ENCODE data around the gene DNASE1L1. TPM values are rescaled to one million over a fixed set of nuclear protein-coding genes. Genes with fewer than 3 reads are reported as not detected.

DNASE1L1 gene, protein sequence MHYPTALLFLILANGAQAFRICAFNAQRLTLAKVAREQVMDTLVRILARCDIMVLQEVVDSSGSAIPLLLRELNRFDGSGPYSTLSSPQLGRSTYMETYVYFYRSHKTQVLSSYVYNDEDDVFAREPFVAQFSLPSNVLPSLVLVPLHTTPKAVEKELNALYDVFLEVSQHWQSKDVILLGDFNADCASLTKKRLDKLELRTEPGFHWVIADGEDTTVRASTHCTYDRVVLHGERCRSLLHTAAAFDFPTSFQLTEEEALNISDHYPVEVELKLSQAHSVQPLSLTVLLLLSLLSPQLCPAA
- polyA plus RNA-seq (2013, experiment 1 of 2; ENCODE audit: insufficient read length): 36.5 TPM
- 45.3 TPM for polyA plus RNA-seq (2013, experiment 2 of 2; ENCODE audit: insufficient read length)

DNA sequence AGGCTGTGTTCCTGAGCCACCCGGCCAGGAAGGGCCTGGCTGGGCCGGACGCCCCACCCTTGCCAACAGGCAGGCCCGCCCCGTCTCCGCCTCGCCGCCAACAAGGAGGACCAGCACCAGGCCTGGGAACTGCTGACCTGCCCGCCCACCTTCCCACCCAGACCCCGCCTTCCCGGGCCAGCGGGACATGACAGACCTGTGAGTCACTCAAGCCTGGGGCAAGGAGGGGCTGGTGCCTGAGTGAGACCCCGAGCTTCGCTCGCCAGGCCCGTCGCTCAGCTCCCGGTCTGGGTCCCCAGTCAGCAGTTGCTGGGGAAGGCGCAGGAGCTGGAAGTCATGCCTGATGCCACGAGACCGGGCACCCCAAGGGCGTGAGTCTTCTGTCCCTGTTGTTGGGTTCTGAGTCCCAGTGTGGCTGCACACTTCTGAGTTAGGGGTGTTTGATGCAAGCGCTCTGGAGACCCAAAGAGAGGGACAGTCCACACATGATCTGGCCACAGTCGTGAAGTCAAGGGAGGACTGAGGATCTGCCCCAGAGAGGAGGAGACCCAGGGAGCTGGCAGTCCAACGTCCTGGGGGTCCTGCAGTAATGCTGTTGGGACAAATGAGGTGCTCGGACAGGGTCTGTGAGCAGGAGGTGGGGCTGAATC is at the start of gene DNASE1L1:
DNASE1L1 (minus strand) TSS at position 33 of the 650 bp plus-strand sequence. CDS start 3,686 bp downstream, outside the sequence.
- DNase-seq: peak; percentile 90

DNA sequence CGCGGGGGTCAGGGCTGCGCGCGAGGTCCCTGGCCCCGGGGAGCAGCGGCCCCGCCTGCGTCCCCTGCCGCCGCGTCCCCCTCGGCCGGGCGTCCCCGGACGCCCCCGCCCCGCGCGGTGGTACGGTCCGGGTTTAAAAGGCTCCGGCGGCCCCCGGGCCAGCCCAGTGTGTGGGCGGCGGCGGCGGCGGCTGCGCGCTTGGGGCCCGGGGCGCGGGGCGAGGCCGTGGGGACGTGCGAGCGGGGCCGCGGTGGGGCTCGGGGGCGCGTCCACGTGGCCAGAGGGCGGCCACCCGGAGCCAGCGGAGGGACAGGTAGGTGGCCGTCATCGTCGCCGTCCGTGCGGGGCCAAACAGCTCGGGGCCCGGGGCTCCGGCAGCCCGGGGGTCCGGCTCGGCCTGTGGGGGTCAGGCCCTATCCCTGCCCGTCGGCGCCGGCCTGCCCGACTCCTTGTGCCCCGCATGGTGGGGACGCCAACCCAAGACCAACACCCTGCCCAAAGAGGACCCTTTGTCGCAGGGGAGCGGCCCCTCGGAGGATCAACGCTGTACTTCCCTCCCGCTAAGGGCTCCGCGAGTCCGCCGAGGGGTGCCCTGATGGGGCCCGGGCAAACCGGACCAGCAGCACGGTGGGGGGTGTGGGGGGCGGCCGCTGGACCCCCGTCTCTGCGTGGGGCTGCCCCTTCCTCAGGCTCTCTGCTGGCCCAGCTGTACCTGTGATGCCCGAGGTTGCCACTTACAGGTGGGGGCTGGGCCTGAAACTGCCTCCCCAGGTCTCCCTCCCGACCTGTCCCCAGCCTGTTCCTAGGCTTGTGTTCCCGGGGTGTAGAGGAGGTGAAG is 49.3 kb upstream of the DNASE1L1 start, which contains the start of gene PLXNA3:
PLXNA3 (plus strand) TSS at position 166 of the 838 bp plus-strand sequence. CDS start 1,903 bp downstream, outside the sequence.
- peak; percentile 43 for DNase-seq

DNA sequence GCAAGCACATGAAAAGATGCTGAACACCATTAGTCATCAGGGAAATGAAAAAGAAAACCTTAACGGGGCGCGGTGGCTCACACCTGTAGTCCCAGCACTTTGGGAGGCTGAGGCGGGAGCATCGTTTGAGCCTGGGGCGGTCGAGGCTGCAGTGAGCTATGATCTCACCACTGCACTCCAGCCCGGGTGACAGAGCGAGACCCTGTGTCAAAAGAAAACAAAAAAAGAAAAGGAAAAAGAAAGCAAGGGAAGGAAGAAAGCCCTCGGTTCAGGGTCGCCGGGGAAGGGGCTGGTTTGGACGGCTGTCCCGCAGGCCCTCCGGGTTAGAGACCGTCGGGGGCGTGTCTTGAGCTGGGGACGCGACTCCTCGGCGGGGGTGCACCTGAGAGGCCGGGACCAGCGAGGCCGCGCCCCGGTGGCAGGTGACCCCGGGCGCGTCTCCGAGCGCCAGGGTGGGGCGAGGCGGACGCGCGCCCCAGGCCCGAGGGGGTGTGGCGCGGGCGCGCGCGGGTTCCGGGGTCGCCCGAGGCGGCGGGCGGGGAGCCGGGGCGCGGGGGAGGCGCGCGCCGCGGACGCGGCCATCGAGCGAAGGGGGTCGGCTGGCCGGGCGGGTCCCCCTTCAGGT is 48.5 kb upstream of the DNASE1L1 start:
- peak; percentile 6 for DNase-seq

DNA sequence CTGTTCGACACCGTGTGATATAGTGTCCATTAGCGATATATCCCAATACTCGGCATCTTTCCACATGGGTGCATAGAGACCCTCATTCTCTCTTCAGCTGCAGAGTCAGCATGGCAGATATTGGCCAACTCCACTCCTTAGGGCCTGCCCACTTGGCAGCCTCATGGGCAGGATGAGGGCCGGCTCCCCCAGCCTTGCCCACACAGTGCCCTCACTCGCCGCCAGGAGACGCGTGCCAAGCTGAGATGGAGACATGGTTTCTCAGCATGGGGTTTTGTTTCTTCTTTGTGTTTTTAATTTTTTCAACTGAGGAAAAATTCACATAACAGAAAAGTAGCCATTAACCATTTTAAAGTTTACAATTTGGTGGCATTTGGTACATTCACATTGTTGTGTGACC is 43.8 kb upstream of the DNASE1L1 start:
- DNase-seq: no peak

DNA sequence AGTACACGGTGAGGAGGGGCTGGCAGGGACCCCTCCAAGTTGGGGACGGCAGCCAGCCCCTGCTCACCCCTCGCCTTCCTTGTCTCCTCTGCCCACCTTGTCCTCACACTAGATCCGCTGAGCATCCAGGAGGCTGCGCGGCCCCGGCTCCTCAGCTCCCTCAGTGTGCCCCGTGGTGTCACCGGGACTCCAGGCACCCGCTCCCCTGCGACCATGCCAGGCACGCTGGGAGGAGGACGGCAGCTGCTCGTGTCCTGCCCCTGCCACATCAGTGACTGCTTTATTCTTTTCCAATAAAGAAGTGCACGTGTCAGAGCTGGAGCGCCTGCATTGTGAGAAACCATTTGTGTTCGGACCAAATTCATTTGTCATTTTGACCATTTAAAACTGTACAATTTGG is 41.3 kb upstream of the DNASE1L1 start:
- DNase-seq: no peak

DNA sequence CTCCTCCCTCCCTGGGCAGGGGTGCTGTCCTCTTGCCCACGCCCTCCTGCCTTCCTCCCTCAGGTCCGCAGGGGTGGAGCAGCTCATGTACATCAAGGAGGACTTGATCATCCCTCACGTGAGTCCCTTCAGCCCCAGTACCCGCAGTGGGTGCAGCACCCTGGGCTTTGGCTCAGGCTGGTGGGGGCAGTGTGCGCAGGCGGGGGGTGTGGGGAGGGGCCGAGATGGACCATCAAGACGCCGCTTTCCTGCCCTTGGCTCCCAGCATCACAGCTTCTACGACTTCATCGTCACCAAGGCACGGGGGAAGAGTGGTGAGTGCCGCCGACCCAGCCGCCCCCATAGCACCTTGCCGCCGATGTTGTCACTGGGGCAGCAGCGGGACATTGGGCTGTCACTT is 40.6 kb upstream of the DNASE1L1 start:
- no peak for DNase-seq

DNA sequence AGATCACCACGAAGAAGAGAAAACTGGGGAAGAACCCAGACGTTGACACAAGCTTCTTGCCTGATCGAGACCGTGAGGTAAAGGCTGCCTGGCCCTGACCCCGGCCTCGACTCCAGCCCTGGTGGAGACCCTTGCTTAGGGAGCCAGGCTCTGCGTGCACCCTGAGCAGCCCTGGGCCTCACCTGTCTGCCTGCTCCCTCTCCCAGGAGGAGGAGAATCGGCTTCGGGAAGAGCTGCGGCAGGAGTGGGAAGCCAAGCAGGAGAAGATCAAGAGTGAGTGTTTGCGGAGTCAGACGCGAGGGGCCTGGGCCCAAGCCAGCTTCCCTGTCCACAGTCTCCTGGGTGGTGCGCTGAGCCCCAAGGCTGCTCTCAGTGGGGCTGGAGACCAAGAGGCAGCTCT is 39.4 kb upstream of the DNASE1L1 start:
- no peak for DNase-seq

DNA sequence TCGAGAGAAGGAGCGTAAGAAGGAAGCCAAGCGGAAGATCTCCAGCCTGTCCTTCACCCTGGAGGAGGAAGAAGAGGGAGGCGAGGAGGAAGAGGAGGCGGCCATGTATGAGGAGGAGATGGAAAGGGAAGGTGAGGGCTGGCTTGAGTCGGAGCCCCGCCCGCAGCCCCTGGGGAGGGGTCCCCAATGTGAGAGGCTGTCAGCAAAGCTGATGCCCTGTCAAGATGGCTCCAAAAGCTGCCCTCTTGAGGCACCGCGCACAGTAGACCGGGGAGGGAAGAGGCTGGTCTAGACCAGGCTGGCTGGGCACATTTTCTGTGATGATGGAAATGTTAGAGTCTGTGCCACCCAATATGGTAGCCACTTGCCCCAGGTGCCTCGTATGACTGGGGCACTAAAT is 37.4 kb upstream of the DNASE1L1 start:
- no peak for DNase-seq

DNA sequence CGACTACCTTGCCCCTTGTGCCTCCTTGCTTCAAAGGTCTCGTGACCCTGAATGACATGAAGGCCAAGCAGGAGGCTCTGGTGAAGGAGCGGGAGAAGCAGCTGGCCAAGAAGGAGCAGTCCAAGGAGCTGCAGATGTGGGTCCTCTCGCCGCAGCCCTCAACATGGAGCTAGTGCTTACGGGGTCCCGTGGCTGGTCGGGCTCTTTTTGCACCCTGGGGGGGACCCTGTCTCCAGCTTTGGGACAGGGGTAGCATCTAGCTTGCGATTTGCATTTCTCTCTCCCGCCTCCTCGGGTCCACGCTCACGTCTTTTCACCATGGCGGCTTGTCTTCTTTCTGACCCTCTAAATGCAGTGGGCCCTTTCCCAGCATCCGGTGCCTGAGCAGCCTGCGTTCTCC is 36.7 kb upstream of the DNASE1L1 start:
- DNase-seq: no peak

DNA sequence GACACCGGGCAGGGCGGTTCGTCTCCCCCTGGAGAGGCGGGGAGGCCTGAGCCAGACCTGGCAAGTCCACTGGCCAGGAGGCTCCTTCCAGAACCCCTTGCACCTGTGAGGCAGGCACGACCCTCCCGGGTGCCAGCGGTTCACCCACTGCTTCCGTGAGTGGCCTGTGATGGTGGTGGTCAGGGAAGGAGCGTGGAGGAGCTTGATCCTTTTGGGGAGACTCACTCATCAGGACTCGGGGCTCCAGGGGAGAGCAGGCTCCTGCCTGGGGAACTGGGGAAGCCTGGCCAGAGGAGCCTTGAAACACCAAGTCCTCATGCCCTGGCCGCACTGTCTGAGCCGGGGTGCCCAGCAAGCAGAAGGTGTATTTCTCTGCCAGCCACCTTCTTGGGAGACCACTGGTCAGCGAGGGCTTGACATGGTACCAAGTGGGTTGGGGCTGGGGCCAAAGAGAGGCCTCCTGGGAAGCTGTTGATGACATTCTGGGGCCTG is 35.7 kb upstream of the DNASE1L1 start:
- DNase-seq: no peak

DNA sequence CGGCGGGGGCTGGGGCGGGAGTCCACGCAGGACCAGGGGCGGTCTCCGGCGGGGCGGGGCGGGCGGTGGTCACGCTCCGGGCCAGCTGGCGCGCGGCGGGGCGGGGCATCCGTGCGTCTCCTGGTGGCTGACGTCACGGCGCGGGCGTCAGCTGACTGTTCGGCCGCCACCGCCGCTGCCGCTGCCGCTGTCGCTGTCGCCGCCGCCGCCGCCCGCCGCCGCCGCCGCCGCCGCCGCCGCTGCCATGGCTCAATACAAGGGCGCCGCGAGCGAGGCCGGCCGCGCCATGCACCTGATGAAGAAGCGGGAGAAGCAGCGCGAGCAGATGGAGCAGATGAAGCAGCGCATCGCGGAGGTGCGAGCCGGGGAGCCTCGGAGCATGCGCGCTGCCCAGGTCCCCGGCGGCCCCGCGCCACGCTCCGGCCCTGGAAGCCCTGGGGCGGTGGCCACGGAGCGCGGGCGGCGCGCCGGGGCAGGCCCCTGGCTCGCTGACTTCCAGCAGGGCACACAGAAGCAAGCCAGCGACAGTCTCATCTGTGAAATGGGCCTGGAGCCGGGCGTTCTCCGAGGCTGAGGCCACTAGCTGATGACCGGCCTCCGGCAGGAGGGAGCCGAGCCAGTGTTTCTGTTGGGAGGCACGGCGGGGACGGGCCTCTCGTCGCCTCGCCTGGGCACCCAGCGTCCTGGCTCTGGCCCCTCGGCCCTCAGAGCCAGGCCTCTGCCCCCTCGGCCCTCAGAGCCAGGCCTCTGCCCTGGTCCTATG is 35.1 kb upstream of the DNASE1L1 start, which contains the start of gene FAM50A:
FAM50A (plus strand) TSS at position 150 of the 763 bp plus-strand sequence; CDS start at position 245, 95 bp downstream.
- peak; percentile 68 for DNase-seq

DNA sequence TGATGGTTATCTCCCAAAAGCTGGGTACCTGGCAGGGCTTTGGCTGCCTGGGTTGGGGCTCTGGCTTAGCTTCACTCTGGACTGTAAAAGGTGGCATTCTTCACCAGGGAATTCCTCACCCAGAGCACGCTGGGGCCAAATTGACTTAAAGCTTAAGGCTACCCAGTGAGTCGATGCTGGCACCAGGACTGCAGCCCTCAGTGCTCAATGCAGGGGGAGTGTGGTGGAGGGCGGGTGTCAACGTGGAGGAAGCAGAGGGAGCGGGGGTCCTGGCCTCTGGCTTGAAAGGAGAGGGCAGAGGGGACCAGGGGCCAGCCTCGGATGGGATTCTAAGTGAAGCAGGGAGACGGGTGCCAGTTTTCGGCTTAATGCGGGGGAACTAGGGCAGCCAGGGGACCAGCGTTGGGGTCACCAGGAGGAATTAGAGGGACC is 34.4 kb upstream of the DNASE1L1 start:
- DNase-seq: no peak

DNA sequence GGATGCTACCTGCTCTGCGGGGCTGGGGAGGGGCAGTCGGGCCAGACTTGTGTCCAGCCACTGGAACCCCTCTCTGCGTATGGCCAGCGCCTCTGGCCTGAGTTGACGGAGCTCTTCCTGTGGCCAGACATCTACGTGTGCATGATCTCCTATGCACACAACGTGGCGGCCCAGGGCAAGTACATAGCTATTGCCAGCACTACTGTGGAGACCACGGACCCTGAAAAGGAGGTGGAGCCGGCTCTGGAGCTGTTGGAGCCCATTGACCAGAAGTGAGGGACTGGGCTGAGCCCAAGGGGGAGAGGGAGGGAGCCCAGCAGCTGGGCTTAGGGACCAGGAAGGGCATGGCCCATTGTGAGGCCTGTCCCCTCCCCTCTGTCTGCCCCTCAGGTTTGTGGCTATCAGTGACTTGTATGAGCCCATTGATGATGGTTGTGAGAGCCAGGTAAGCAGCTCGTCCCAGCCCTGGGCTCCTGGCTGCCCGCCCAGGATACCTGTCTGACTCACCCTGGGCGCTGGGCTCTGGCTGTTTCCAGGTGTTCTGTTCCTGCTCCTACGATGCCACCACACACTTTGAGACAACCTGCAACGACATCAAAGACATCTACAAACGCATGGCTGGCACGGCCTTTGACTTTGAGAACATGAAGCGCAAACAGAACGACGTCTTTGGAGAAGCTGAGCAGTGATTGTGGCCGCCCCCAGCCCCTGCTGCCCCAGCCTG is 33.1 kb upstream of the DNASE1L1 start:
- no peak for DNase-seq

DNA sequence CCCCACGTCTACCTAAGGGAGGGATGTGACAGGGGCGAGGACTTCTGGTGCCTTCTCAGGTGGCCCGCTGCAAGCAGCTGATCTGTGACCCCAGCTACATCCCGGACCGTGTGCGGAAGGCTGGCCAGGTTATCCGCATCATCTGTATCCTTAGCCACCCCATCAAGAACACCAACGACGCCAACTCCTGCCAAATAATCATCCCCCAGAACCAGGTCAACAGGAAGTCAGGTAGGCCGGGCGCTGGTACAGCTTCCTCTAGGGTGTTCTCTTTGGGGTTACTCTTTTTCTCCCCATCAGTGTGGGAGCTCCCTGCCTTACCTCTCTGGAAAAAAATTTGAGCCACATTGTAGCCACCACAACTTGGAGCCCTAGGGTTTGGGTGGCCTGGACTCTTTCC is 32.5 kb upstream of the DNASE1L1 start:
- DNase-seq: no peak

DNA sequence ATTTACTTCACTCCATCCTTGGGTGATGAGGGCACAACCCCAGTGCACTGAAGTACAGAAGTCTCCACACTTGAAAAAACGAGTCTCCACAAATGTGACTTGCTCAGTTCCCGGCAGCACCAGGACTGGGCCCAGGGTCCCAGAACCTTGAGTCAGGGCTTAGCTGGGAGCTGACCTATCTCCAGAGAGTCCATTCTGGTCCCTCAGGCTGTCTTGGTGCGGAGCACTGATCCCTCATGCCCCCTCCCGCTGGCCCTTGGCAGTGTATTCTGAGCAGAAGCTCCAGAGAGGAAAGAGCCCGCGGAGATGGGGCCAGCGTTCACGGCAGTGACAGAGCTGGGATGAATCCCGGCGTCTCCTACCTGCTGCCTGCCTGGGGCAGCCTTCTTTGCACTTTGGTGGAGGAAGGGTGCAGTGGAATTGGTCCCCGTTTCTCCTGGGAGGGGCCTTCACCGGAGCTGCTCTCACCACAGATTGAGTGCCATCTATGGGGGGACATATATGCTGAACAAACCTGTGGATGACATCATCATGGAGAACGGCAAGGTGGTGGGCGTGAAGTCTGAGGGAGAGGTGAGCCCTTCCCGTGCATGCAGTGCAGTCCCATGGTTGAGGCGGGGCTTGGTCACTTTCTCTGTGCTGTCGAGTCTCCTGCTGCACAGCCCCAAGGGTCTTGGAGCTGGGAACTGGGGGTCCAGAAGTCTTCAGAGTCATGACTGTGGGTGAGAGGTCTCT is 31.7 kb upstream of the DNASE1L1 start:
- no peak for DNase-seq

DNA sequence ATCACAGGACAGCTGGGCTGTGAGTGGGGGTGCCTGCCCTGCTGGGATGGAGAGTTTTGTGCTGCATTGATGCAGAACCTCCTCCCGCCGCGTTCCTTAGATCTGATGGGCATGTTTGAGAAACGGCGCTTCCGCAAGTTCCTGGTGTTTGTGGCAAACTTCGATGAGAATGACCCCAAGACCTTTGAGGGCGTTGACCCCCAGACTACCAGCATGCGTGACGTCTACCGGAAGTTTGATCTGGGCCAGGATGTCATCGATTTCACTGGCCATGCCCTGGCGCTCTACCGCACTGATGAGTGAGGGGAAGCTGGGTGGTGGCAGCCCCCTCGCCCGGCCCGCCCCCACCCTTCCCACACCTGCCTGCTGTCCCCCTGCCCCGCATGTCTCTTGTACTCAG is 30.8 kb upstream of the DNASE1L1 start:
- DNase-seq: no peak

DNA sequence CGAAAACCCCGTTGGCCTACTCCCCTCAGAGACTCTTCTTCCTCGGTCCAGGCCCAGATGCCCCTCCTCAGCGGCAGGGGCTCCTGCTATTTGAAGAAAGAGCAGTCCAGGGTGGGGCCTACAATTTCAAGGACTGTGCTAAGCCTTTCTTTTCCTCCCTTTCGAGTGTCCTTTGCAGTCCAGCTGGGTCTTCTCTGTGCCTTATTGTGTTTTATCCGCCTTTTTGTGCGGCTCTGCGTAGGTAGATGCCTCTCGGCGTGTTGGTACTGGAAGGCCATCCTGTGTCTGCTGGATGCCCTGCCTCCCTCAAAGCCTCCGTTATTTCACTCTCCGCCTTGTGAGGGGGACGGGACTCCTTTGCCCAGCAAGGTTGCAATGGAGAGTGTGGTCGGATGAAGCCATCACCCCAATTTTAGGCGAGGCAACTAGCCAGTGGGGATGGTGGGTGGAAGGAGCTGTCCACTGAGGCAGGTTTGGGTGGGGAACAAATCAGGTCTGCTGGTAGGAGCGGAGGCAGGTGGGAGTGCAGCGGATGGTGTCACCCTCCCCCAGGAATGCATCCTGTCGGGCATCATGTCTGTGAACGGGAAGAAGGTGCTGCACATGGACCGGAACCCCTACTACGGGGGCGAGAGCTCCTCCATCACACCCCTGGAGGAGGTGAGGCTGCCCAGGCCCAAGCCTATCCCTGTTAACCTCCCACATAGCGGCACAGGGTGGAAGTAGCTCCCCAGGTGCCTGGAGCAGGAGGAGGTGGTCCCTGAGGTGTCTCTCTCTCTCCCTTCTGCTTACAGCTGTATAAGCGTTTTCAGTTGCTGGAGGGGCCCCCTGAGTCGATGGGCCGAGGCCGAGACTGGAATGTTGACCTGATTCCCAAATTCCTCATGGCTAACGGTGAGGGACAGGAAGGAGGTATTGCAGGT is 29.2 kb upstream of the DNASE1L1 start:
- DNase-seq: no peak

DNA sequence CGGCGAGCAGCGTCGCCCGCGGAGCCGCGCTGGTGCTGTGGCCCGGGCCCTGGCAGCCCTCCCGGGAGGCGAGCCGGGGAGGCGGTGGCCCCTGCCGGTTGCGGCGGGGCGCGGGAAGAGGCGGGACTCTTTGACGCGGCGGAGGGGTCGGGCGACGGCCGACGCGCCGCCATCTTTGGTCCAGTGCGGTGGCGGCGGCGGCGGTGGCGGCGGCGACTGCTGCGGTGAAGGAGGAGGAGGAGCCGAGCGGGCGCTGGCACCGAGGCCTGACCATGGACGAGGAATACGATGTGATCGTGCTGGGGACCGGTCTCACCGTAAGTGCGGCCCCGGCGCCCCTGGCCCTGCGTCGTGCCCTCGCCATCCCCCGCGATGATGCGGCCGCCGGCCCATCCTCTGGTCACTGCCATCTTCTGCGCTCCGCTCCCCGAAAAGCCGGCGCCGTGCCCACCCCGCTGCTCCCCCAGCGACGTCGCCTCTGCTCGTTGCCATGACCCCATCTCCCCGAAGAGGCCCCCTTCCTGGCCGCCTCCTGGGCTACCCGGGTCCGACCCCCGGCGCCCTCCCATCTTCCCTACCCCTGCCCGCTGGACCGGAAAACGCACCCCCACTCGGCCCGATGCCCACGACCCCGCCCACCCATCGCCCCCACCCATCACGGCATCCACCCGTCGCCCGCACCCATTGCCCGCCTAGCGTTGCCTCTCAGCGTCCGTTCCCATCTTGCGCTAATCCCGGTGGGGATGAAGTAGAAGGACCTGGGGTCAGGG is 28.1 kb upstream of the DNASE1L1 start, which contains the start of gene GDI1:
GDI1 (plus strand) TSS at position 172 of the 770 bp plus-strand sequence; CDS start at position 273, 101 bp downstream.
- DNase-seq: peak; percentile 62

Data from fibroblast of skin of back (primary cell).